ENCODE data around the gene CSF2.

CSF2 gene

GRCh38 chr5:132055808-132056609 lies 17.6 kb upstream of the CSF2 start:
- peak; percentile 72 for DNase-seq

GRCh38 chr5:132056610-132057497 lies 16.7 kb upstream of the CSF2 start:
- no peak for DNase-seq

GRCh38 chr5:132057498-132058255 lies 15.9 kb upstream of the CSF2 start:
- no peak for DNase-seq

GRCh38 chr5:132058646-132059042 lies 14.9 kb upstream of the CSF2 start:
- DNase-seq = no peak

GRCh38 chr5:132059043-132059695 lies 14.4 kb upstream of the CSF2 start:
- peak; percentile 48 for DNase-seq

GRCh38 chr5:132059696-132060500 lies 13.7 kb upstream of the CSF2 start:
- no peak for DNase-seq

- DNase-seq = no peak
Measured at GRCh38 chr5:132060501-132061161, 13.0 kb upstream of the CSF2 start, which contains the start of gene IL3. TSS of gene IL3 (plus strand) at chr5:132060655. CDS start at chr5:132060707, 52 bp downstream.

- DNase-seq = peak; percentile 78
Measured at GRCh38 chr5:132063090-132063911, 10.3 kb upstream of the CSF2 start.

GRCh38 chr5:132064140-132064539 lies 9.4 kb upstream of the CSF2 start:
- no peak for DNase-seq

- peak; percentile 79 for DNase-seq
Measured at GRCh38 chr5:132064738-132065331, 8.8 kb upstream of the CSF2 start.

GRCh38 chr5:132065351-132065937 lies 8.1 kb upstream of the CSF2 start:
- DNase-seq = peak; percentile 66

GRCh38 chr5:132065951-132066701 lies 7.5 kb upstream of the CSF2 start:
- DNase-seq = no peak

GRCh38 chr5:132066871-132067270 lies 6.7 kb upstream of the CSF2 start:
- no peak for DNase-seq

GRCh38 chr5:132067451-132067850 lies 6.1 kb upstream of the CSF2 start:
- DNase-seq = no peak

- no peak for DNase-seq
Measured at GRCh38 chr5:132067941-132068808, 5.4 kb upstream of the CSF2 start.

GRCh38 chr5:132069561-132069960 lies 4.0 kb upstream of the CSF2 start:
- no peak for DNase-seq

- no peak for DNase-seq
Measured at GRCh38 chr5:132069994-132070393, 3.6 kb upstream of the CSF2 start.

Data from CD4-positive, alpha-beta T cell treated with Interleukin-21 for 1 hour (primary cell).